Measurements from ENCODE around the gene ZBTB17. TPM values are rescaled to one million over a fixed set of nuclear protein-coding genes. Genes with fewer than 3 reads are reported as not detected.

Gene ZBTB17
- total and polyA plus RNA-seq, 8 donors = 16.2 to 106 (median 18.0) TPM

DNA sequence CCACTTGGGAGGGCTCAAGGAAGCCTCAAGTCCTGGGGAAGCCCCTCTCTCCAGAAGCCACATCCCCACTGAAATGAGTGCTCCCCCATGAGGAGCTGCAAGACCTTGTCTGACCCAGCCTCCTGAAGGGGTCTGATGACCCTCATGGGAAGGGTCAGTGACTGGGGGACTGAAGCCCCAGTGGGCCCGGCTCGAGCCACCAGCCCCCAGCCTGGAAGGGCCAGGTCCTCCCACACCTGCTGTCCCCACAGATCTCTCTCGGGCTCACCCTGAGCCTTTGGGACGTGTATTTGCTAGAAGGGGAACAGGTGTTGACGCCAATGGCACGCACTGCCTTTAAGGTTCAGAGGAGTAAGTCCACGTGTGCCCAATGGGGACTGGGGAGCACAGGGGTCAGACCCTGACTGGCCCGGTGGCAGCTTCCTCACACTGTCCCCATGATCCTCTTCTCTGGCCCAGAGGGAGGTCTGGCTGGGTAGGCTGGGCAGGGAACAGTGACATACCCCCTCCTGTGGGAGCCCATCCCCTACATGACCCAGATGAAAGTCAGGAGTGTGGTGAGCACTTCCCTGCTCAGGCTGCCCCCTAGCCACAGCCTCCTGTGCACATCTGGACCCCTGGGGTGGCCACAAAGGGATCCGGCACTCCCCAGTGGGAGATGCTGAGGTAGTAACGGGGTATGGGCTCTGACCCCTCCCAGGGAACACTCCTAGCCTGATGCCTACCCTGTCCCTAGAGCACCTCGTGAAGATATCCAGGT lies 15.7 kb upstream of the ZBTB17 start:
- FAIRE-seq (no peak), DNase-seq (no peak), ATAC-seq (no peak)
- intact Hi-C loops (cut with DNase I) = loop anchor here in 1 of 3 donors (10.0 kb wide), 1 partner anchor 187 kb away; the partner anchor contains the start of gene UQCRHL
- Histone ChIP-seq H3K4me3 (no peak overlapping the region), H3K4me1 (no peaks in the 10 kb centered on the region), H3K27me3 (no peaks in the 10 kb centered on the region), H3K27ac (no peak overlapping the region), H3K9me3 (no peaks in the 10 kb centered on the region), H3K36me3 (no peaks in the 10 kb centered on the region)
- TF ChIP-seq, protein P1, sequence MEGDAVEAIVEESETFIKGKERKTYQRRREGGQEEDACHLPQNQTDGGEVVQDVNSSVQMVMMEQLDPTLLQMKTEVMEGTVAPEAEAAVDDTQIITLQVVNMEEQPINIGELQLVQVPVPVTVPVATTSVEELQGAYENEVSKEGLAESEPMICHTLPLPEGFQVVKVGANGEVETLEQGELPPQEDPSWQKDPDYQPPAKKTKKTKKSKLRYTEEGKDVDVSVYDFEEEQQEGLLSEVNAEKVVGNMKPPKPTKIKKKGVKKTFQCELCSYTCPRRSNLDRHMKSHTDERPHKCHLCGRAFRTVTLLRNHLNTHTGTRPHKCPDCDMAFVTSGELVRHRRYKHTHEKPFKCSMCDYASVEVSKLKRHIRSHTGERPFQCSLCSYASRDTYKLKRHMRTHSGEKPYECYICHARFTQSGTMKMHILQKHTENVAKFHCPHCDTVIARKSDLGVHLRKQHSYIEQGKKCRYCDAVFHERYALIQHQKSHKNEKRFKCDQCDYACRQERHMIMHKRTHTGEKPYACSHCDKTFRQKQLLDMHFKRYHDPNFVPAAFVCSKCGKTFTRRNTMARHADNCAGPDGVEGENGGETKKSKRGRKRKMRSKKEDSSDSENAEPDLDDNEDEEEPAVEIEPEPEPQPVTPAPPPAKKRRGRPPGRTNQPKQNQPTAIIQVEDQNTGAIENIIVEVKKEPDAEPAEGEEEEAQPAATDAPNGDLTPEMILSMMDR (IDR thresholded peaks at IDR 0.05) = no peak
- 78 to 84% methylated on average over 11 of the region's 11 CpGs for WGBS, 2 donors

DNA sequence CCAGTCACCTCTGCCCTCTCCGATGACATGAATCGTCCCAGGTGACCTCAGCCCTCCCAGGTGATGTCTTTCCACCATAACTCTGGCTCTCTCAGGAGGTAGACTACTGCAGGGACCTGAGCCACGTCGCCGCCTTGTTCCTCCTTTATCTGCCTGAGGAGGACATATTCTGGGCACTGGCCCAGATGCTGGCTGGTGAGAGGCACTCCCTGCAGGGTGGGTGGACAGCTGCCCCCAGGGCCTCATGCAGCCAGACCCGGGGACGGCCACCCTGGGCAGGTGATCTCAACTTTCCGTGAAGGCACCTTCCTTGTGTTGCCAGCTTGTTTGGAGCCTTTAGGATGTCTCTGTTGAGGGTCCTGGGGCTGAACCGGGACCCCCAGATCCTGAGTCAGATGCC lies 13.9 kb upstream of the ZBTB17 start:
- WGBS, 2 donors = 26 to 34% methylated on average over 9 of the region's 9 CpGs
- Histone ChIP-seq H3K4me3 (no peak overlapping the region), H3K27me3 (no peaks in the 10 kb centered on the region), H3K4me1 (no peaks in the 10 kb centered on the region), H3K27ac (no peak overlapping the region), H3K36me3 (no peaks in the 10 kb centered on the region), H3K9me3 (no peaks in the 10 kb centered on the region)
- FAIRE-seq (no peak), DNase-seq (no peak), ATAC-seq (peak in 1 of 4 donors; percentile 20)
- TF ChIP-seq, protein P1 (IDR thresholded peaks at IDR 0.05) = no peak
- intact Hi-C loops (cut with DNase I) = loop anchor here in 1 of 3 donors (10.0 kb wide), 1 partner anchor 185 kb away; the partner anchor contains the start of gene UQCRHL

DNA sequence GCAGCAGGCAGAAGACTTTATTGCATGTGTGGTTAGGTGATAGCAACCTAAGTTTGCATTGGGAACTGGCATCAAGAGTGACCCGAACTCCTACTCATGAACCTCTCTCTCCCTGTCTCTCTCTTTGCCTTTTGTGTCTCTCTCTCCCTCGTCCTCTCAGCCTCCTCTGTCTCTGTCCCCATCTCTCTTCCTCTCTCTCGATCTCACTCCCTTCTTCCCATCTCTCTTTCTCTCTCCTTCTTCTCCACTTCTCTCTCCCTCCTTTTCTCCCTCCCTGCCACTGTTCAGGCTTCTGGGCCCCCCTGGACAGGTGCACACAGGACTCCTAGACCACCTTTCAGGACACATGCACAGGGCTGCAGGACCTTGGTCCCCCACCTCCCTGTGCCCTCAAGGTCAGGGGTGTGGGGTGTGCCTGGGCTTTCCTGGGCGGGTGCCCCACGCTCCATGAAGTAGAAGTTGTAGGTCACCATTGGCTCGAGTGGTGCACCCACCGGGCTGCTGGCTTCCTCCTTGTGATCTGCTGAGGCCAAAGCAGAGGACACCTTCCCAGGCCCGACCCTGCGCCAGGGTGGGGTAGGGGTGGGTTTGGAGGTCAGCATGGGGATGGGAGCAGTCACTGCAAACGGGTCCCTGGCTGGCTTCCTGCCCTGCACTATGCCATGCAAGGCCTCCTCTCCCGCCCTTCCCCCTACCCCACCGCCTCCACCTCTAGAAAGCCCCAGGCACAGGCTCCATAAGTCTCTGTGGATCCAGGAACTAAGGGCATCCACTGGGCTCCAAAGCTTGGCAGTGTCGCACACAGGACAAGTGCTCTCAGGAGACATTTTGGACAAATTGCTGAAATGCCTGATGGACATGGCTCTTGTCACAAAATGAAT lies 13.2 kb upstream of the ZBTB17 start:
- no peak overlapping the region for H3K4me3 ChIP-seq
- H3K36me3 ChIP-seq = no peaks in the 10 kb centered on the region
- TF ChIP-seq, protein P1 (IDR thresholded peaks at IDR 0.05) = no peak
- H3K9me3 ChIP-seq = no peaks in the 10 kb centered on the region
- 79 to 89% methylated on average over 13 of the region's 13 CpGs for WGBS, 2 donors
- H3K4me1 ChIP-seq = no peaks in the 10 kb centered on the region
- no peaks in the 10 kb centered on the region for H3K27me3 ChIP-seq
- no peak overlapping the region for H3K27ac ChIP-seq
- ATAC-seq (no peak), DNase-seq (no peak), FAIRE-seq (no peak)
- intact Hi-C loops (cut with DNase I) = no loop called here

DNA sequence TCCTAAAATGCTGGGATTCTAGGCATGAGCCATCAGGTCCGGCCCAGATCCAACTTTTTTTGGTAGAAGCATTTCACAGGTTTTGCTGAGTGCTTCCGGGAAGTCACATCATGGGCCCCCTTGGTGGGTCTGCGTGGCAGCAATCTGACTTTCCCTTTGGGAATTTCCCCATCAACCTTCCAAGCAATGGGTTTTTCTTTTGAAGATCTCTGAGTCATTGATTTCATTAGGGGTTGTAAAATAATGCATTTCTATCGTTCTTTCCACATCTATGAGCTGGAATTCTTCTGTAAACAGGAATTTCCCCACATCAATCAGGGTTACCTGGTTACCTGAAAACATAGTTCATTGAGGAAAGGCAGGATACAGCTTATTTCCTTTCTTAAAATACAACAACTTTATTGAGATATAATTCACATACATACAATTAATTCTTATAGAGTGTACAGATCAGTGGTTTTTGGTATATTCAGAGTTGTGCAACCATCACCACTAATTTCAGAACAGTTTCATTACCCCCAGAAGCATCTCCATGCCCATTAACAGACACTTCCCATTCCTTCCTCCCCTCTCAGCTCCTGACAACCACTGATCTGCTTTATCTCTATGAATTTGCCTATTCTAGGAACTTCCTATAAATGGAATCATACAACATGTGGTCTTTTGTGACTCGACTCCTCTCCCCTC lies 9.9 kb upstream of the ZBTB17 start:
- no peaks in the 10 kb centered on the region for H3K4me1 ChIP-seq
- peak overlapping the region in 1 of 4 donors; percentile 29 for H3K27ac ChIP-seq
- TF ChIP-seq, protein P1 (IDR thresholded peaks at IDR 0.05) = no peak
- DNase-seq (no peak), ATAC-seq (peak in 2 of 4 donors; percentile 46 to 51), FAIRE-seq (no peak)
- H3K9me3 ChIP-seq = no peaks in the 10 kb centered on the region
- 49 to 51% methylated on average over 5 of the region's 5 CpGs for WGBS, 2 donors
- intact Hi-C loops (cut with DNase I) = no loop called here
- H3K27me3 ChIP-seq = no peaks in the 10 kb centered on the region
- no peak overlapping the region for H3K4me3 ChIP-seq
- no peaks in the 10 kb centered on the region for H3K36me3 ChIP-seq

Data from pancreas (tissue), 10 donors.